ENCODE results near the gene PWWP2B. TPM values are rescaled to one million over a fixed set of nuclear protein-coding genes. Genes with fewer than 3 reads are reported as not detected.

The PWWP2B gene
- total RNA-seq, 1 donor from 2014 or later, result 12.0 TPM

GRCh38 chr10:132420469-132420980, 23.5 kb downstream of the PWWP2B start:
- H3K9ac ChIP-seq (ENCODE audit: low read length), result no peak overlapping the region
- no peak overlapping the region for H3K4me3 Mint-ChIP-seq (ENCODE audit: unreplicated experiment)
- FAIRE-seq, result no peak

DNA sequence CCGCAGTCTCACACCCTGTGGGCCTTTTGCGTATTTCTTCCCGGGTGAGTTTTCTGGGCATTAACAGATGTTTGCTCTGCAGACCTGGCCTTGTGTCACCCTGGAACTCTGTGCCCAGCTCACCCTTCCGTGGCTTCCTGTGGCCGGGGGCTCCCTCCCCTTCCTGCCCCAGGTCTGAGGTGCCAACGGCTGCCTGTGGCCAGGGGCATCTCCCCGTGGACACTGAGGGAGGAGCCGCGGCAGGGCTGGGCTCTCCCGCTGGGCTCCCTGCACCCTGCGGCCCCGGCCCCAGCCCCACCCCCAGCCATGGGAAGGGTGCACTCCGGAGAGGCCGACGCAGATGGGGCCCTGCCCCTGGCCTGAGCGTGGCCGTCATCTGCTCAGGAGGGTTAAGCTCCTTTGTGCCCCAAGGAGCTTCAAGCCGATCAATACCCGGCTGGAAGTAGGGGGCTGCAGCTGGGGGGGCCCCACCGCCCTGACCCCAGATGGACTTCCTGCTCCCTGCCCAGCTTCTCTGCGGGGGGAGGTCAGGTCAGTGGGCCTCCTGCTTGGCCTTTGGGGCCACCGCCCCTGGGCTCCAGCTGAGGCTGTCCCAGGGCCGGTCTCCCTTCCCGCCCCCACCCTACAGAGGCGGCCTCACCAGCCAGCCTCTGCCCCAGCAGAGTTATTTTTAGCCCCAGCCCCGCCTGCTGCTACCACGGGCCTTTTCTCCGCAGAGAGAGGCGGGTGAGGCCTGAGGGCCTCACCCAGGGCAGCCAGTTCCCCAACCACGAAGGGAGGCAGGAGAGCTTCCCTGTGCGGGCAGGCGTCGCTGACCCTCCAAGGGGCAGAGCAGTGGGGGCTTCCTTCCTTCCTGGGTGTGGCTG, 24.2 kb downstream of the PWWP2B start:
- H3K27ac Mint-ChIP-seq (ENCODE audit: unreplicated experiment), result no peak overlapping the region
- peaks cover 9% of the 10 kb centered on the region for H3K4me1 ChIP-seq (ENCODE audit: insufficient read depth, low read length)
- no peaks in the 10 kb centered on the region for H3K79me2 ChIP-seq (ENCODE audit: insufficient read depth, low read length)
- no peaks in the 10 kb centered on the region for H3K9me3 Mint-ChIP-seq (ENCODE audit: unreplicated experiment)
- no peak overlapping the region for H2AFZ ChIP-seq (ENCODE audit: low read depth, low read length)
- no peak overlapping the region for H3K4me3 ChIP-seq (ENCODE audit: insufficient read depth, low read depth, low read length)
- no peak for TF ChIP-seq EZH2 (IDR thresholded peaks at IDR 0.05; ENCODE audit: insufficient read depth, low read length)
- TF ChIP-seq, protein P1, sequence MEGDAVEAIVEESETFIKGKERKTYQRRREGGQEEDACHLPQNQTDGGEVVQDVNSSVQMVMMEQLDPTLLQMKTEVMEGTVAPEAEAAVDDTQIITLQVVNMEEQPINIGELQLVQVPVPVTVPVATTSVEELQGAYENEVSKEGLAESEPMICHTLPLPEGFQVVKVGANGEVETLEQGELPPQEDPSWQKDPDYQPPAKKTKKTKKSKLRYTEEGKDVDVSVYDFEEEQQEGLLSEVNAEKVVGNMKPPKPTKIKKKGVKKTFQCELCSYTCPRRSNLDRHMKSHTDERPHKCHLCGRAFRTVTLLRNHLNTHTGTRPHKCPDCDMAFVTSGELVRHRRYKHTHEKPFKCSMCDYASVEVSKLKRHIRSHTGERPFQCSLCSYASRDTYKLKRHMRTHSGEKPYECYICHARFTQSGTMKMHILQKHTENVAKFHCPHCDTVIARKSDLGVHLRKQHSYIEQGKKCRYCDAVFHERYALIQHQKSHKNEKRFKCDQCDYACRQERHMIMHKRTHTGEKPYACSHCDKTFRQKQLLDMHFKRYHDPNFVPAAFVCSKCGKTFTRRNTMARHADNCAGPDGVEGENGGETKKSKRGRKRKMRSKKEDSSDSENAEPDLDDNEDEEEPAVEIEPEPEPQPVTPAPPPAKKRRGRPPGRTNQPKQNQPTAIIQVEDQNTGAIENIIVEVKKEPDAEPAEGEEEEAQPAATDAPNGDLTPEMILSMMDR (IDR thresholded peaks at IDR 0.05; ENCODE audit: insufficient read depth, low read depth, low read length), result no peak
- H3K36me3 Mint-ChIP-seq (ENCODE audit: low read depth, unreplicated experiment), result peaks cover 2% of the 10 kb centered on the region
- no peaks in the 10 kb centered on the region for H3K9me3 ChIP-seq (ENCODE audit: insufficient read depth, low read depth, low read length)
- peaks cover 14% of the 10 kb centered on the region for H3K4me1 Mint-ChIP-seq (ENCODE audit: low read depth, unreplicated experiment)
- no peaks in the 10 kb centered on the region for H3K36me3 ChIP-seq (ENCODE audit: insufficient read depth, low read length)
- peak overlapping the region; percentile 59 for H3K9ac ChIP-seq (ENCODE audit: low read length)
- no peaks in the 10 kb centered on the region for H4K20me1 ChIP-seq (ENCODE audit: insufficient read depth, low read length)
- DNase-seq (ENCODE audit: low read depth) (peak; percentile 27), FAIRE-seq (no peak)
- H3K4me2 ChIP-seq (ENCODE audit: low read length), result peak overlapping the region; percentile 47
- H3K27me3 ChIP-seq (ENCODE audit: insufficient read depth, low read length), result no peaks in the 10 kb centered on the region
- H3K27ac ChIP-seq (ENCODE audit: low read depth, low read length), result no peak overlapping the region
- no peak overlapping the region for H3K4me3 Mint-ChIP-seq (ENCODE audit: unreplicated experiment)
- no peaks in the 10 kb centered on the region for H3K27me3 Mint-ChIP-seq (ENCODE audit: low read depth, unreplicated experiment)

More at GRCh38 chr10:132420469-132420980, 23.5 kb downstream of the PWWP2B start:
- DNase-seq (ENCODE audit: low read depth), result no peak
- Histone ChIP-seq H3K4me1 (ENCODE audit: insufficient read depth, low read length) (peaks cover 9% of the 10 kb centered on the region), H3K27me3 (ENCODE audit: insufficient read depth, low read length) (no peaks in the 10 kb centered on the region), H3K36me3 (ENCODE audit: insufficient read depth, low read length) (no peaks in the 10 kb centered on the region), H3K4me3 (ENCODE audit: insufficient read depth, low read depth, low read length) (no peak overlapping the region), H4K20me1 (ENCODE audit: insufficient read depth, low read length) (peaks cover 1% of the 10 kb centered on the region), H3K79me2 (ENCODE audit: insufficient read depth, low read length) (no peaks in the 10 kb centered on the region), H3K27ac (ENCODE audit: low read depth, low read length) (no peak overlapping the region), H3K9me3 (ENCODE audit: insufficient read depth, low read depth, low read length) (no peaks in the 10 kb centered on the region), H3K4me2 (ENCODE audit: low read length) (no peak overlapping the region), H2AFZ (ENCODE audit: low read depth, low read length) (no peak overlapping the region)
- TF ChIP-seq, protein P1 (IDR thresholded peaks at IDR 0.05; ENCODE audit: insufficient read depth, low read depth, low read length), result no peak
- no peak for TF ChIP-seq EZH2 (IDR thresholded peaks at IDR 0.05; ENCODE audit: insufficient read depth, low read length)
- H3K27ac Mint-ChIP-seq (ENCODE audit: unreplicated experiment), result no peak overlapping the region
- H3K9me3 Mint-ChIP-seq (ENCODE audit: unreplicated experiment), result no peaks in the 10 kb centered on the region
- H3K4me1 Mint-ChIP-seq (ENCODE audit: low read depth, unreplicated experiment), result peaks cover 15% of the 10 kb centered on the region
- H3K36me3 Mint-ChIP-seq (ENCODE audit: low read depth, unreplicated experiment), result peaks cover 2% of the 10 kb centered on the region
- no peaks in the 10 kb centered on the region for H3K27me3 Mint-ChIP-seq (ENCODE audit: low read depth, unreplicated experiment)
